Caco-2 (cell line): ENCODE data around the gene SPACDR. TPM values are rescaled to one million over a fixed set of nuclear protein-coding genes. Genes with fewer than 3 reads are reported as not detected.

Experiments
- total RNA-seq: library from RNA; stranded (reverse); gene quantifications from 2 replicates; pipeline ENCODE4 v1.2.3, GENCODE V29; 2022

SPACDR gene
- total RNA-seq, 1 experiment from 2014 or later: 0.41 TPM

Other genes starting within 250 kb of the SPACDR start
- not detected in 2 replicates for gene PVRIG, start 244.3 kb downstream of the SPACDR start, total RNA-seq
- not detected in 2 replicates for gene SPDYE3, start 156.6 kb downstream of the SPACDR start, total RNA-seq
- gene PILRB, start 106.1 kb downstream of the SPACDR start, total RNA-seq: 53.4 and 58.9 TPM in 2 replicates
- gene PILRA, start 90.8 kb downstream of the SPACDR start, total RNA-seq: 0.68 TPM in 1 of 2 replicates, not detected in the other
- 3.4 and 4.4 TPM in 2 replicates for gene ZCWPW1, start 35.6 kb downstream of the SPACDR start, total RNA-seq
- gene MEPCE, start 34.4 kb downstream of the SPACDR start, total RNA-seq: 41.0 and 43.3 TPM in 2 replicates
- gene PPP1R35, start 27.8 kb downstream of the SPACDR start, total RNA-seq: 38.3 and 39.5 TPM in 2 replicates
- gene TSC22D4, start 15.0 kb upstream of the SPACDR start, total RNA-seq: 27.2 and 32.0 TPM in 2 replicates
- 1.3 and 1.7 TPM in 2 replicates for gene NYAP1, start 19.7 kb upstream of the SPACDR start, total RNA-seq
- 58.5 and 60.7 TPM in 2 replicates for gene AGFG2, start 74.9 kb upstream of the SPACDR start, total RNA-seq
- 1.9 and 2.0 TPM in 2 replicates for gene SAP25, start 109.6 kb upstream of the SPACDR start, total RNA-seq
- 69.5 and 71.4 TPM in 2 replicates for gene LRCH4, start 121.9 kb upstream of the SPACDR start, total RNA-seq
- gene FBXO24, start 122.1 kb upstream of the SPACDR start, total RNA-seq: 1.4 and 1.5 TPM in 2 replicates
- gene PCOLCE, start 138.1 kb upstream of the SPACDR start, total RNA-seq: 10.4 and 12.9 TPM in 2 replicates
- gene MOSPD3, start 148.3 kb upstream of the SPACDR start, total RNA-seq: 24.6 and 24.7 TPM in 2 replicates
- 8.1 and 9.7 TPM in 2 replicates for gene TFR2, start 177.3 kb upstream of the SPACDR start, total RNA-seq
- gene ACTL6B, start 192.2 kb upstream of the SPACDR start, total RNA-seq: not detected in 2 replicates
- gene GNB2, start 209.5 kb upstream of the SPACDR start, total RNA-seq: 200 and 216 TPM in 2 replicates
- gene GIGYF1, start 230.0 kb upstream of the SPACDR start, total RNA-seq: 53.1 and 54.9 TPM in 2 replicates
- gene POP7, start 241.9 kb upstream of the SPACDR start, total RNA-seq: 65.7 and 66.9 TPM in 2 replicates